Liver (tissue), 9 donors: ENCODE results near the gene CACNA1B. TPM values are rescaled to one million over a fixed set of nuclear protein-coding genes. Genes with fewer than 3 reads are reported as not detected.
"Not testable (repeated sequence)": the region's sequence is repeated elsewhere in the genome, so short reads cannot be mapped to it uniquely, and the experiment has no call there.

Experiments
- DNase-seq: peaks from one replicate; pipeline ENCODE4 v3.0.0-alpha.2; 2017; ENCODE audit warnings: low spot score
- H3K27ac ChIP-seq, 2 donors: one replicate each; pipeline ENCODE4 v1.7.0; 2013; ENCODE audit warnings: inconsistent platforms in 2 of 2, low read length in 2 of 2, control low read depth in 1 of 2, low read depth in 1 of 2, mild to moderate bottlenecking in 1 of 2
- H3K27me3 ChIP-seq, 4 donors: one replicate each; pipeline versions ENCODE4 v1.6.1 to v1.7.0; 2013; ENCODE audit warnings: low read length in 3 of 4, inconsistent platforms in 1 of 4, mild to moderate bottlenecking in 1 of 4, moderate library complexity in 1 of 4; ENCODE audit not compliant: control insufficient read depth in 4 of 4, insufficient read depth in 4 of 4
- H3K36me3 ChIP-seq, 4 donors: one replicate each; pipeline versions ENCODE4 v1.6.1 to v1.7.0; 2013; ENCODE audit warnings: low read length in 3 of 4, mild to moderate bottlenecking in 3 of 4, low read depth in 1 of 4, moderate library complexity in 1 of 4; ENCODE audit not compliant: control insufficient read depth in 4 of 4, insufficient read depth in 3 of 4
- H3K4me1 ChIP-seq, 4 donors: one replicate each; pipeline versions ENCODE4 v1.6.1 to v1.7.0; 2013; ENCODE audit warnings: low read length in 3 of 4, mild to moderate bottlenecking in 3 of 4, moderate library complexity in 1 of 4; ENCODE audit not compliant: control insufficient read depth in 4 of 4, insufficient read depth in 4 of 4
- H3K4me3 ChIP-seq, 3 donors: one replicate each; pipeline versions ENCODE4 v1.6.1 to v1.7.0; 2013; ENCODE audit warnings: low read length in 3 of 3, control low read depth in 1 of 3, low read depth in 1 of 3, mild to moderate bottlenecking in 1 of 3
- H3K9ac ChIP-seq, 2 donors: one replicate each; pipeline ENCODE4 v1.7.0; 2013; ENCODE audit warnings: low read length in 2 of 2, mild to moderate bottlenecking in 2 of 2, moderate library complexity in 2 of 2, control low read depth in 1 of 2, low read depth in 1 of 2
- H3K9me3 ChIP-seq, 4 donors: one replicate each; pipeline versions ENCODE4 v1.6.1 to v1.7.0; 2013; ENCODE audit warnings: low read length in 3 of 4; ENCODE audit not compliant: control insufficient read depth in 4 of 4
- EGR1 ChIP-seq, 2 donors: IDR thresholded peaks; 2 replicates each; pipeline ENCODE4 v1.6.1; 2016 to 2018; ENCODE audit warnings: antibody characterized with exemption in 2 of 2, low read depth in 2 of 2
- FOXA1 ChIP-seq: IDR thresholded peaks from 2 replicates; pipeline ENCODE4 v1.6.1; 2016; ENCODE audit warnings: antibody characterized with exemption
- FOXA2 ChIP-seq: IDR thresholded peaks from 2 replicates; pipeline ENCODE4 v1.6.1; 2016; ENCODE audit warnings: antibody characterized with exemption
- GABPA ChIP-seq, 2 donors: IDR thresholded peaks in 1 of 2; conservative IDR thresholded peaks in 1 of 2; 2 replicates each; pipeline ENCODE4 v1.6.1; 2016; ENCODE audit warnings: antibody characterized with exemption in 2 of 2, mild to moderate bottlenecking in 1 of 2, moderate library complexity in 1 of 2
- HNF4A ChIP-seq, 2 donors: conservative IDR thresholded peaks; 2 replicates each; pipeline ENCODE4 v1.6.1; 2016; ENCODE audit warnings: antibody characterized with exemption in 2 of 2, mild to moderate bottlenecking in 2 of 2
- HNF4G ChIP-seq: IDR thresholded peaks from 2 replicates; pipeline ENCODE4 v1.6.1; 2016; ENCODE audit warnings: antibody characterized with exemption
- JUND ChIP-seq, 2 donors: IDR thresholded peaks; 2 replicates each; pipeline ENCODE4 v1.6.1; 2016; ENCODE audit warnings: antibody characterized with exemption in 2 of 2
- NR2F2 ChIP-seq: IDR thresholded peaks from 2 replicates; pipeline ENCODE4 v1.6.1; 2016; ENCODE audit warnings: antibody characterized with exemption
- RAD21 ChIP-seq, 2 donors: IDR thresholded peaks; 2 replicates each; pipeline ENCODE4 v1.6.1; 2016; ENCODE audit warnings: antibody characterized with exemption in 2 of 2, mild to moderate bottlenecking in 2 of 2
- RXRA ChIP-seq, 2 donors: IDR thresholded peaks; 2 replicates each; pipeline ENCODE4 v1.6.1; 2017 to 2018; ENCODE audit warnings: antibody characterized with exemption in 2 of 2, mild to moderate bottlenecking in 1 of 2
- SP1 ChIP-seq: IDR thresholded peaks from 2 replicates; pipeline ENCODE4 v1.6.1; 2018; ENCODE audit warnings: antibody characterized with exemption, mild to moderate bottlenecking
- TAF1 ChIP-seq: conservative IDR thresholded peaks from 2 replicates; pipeline ENCODE4 v1.6.1; 2016; ENCODE audit warnings: antibody characterized with exemption, mild to moderate bottlenecking
- YY1 ChIP-seq: IDR thresholded peaks from 2 replicates; pipeline ENCODE4 v1.6.1; 2016; ENCODE audit warnings: antibody characterized with exemption, mild to moderate bottlenecking
- WGBS: extraction: QIAGEN DNeasy Blood & Tissue Kit; methylation state at CpG from one replicate; pipeline ENCODE4 v1.1.7; 2013; 5-methylcytosine and 5-hydroxymethylcytosine counted together
- polyA plus RNA-seq, 2 donors: library from polyadenylated mRNA; stranded (reverse) in 1 of 2; unstranded in 1 of 2; fragments of 200-250 nt in 1 of 2; fragments of >200 nt in 1 of 2; fragmentation: Nextera tagmentation in 1 of 2; extraction: Ambion mirVana in 1 of 2; gene quantifications; one replicate each; pipeline versions ENCODE4 v1.2.1 to v1.2.3, GENCODE V29; 2013 to 2015
- total RNA-seq, 2 donors: library from RNA; depleted of rRNA; stranded (reverse); fragments of >200 nt; gene quantifications; one replicate each; pipeline ENCODE4 v1.2.3, GENCODE V29; 2014
- TF ChIP-seq, protein P1 (sequence below): IDR thresholded peaks from 2 replicates; pipeline ENCODE4 v1.6.1; 2016; ENCODE audit warnings: antibody characterized with exemption
- TF ChIP-seq, protein P2 (sequence below): IDR thresholded peaks from 2 replicates; pipeline ENCODE4 v1.6.1; 2016; ENCODE audit warnings: antibody characterized with exemption
- TF ChIP-seq, protein P3 (sequence below): IDR thresholded peaks from 2 replicates; pipeline ENCODE4 v1.6.1; 2016; ENCODE audit warnings: antibody characterized with exemption
- TF ChIP-seq, protein P4 (sequence below): IDR thresholded peaks from 2 replicates; pipeline ENCODE4 v1.6.1; 2016; ENCODE audit warnings: antibody characterized with exemption, mild to moderate bottlenecking
- TF ChIP-seq, protein P5 (sequence below): fragments of 150-350 bp; IDR thresholded peaks from 2 replicates; pipeline ENCODE4 v1.5.1; 2017; ENCODE audit warnings: improper control_type of control experiment, low read depth, low read length; ENCODE audit not compliant: missing input control
- donor health status: healthy.
- donor health status: healthy.
- donor health status: healthy.
- donor health status: healthy.
- donor health status: healthy.

Gene CACNA1B
- total and polyA plus RNA-seq, 4 donors = under 0.01 to 0.05 TPM; not detected in 2

DNA sequence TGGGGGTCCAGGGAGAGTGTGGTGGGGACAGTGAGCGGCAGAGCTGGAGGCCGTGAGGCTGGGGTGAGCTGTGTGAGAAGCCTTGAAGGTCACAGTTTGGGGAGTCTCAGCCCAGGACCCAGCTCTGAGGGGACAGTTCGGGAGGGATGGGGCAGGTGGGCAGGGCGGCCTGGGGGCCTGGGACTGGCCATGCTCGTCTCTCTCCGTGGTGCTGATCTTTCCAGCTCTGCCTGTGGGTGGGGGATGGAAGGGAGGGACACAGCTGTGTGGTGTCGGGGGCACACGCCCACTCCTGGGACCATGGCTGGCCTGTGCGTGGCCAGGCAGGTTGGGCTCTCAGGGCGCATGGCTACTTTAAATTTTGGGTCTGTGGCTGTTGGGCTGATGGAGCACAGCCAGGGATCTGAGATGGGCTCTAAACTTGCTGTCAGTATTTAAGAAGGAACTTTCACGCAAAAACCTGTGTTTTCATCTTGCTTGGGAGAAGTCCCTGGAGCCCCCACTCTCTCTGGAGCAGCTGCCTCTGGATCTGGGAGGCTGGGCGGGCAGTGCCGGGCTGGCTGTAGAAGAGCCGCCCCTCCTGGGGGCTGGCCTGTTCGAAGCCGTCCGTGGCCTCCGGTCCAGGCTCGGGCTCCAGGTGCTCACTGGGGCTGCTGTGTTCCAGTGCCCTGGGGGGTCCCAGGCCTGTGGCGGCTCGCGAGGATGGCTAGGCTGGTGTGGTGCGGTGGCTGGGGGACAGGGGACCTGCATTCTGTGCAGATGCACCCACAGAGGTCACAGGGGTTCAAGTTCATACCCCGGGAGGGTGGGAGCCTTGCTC lies 13.4 kb downstream of the CACNA1B start:
- DNase-seq, H3K27ac ChIP-seq, H3K4me3 ChIP-seq, H3K27me3 ChIP-seq, H3K9ac ChIP-seq, H3K36me3 ChIP-seq, H3K4me1 ChIP-seq, H3K9me3 ChIP-seq: not testable (repeated sequence)
- WGBS = 70% methylated on average over 22 of the region's 24 CpGs

DNA sequence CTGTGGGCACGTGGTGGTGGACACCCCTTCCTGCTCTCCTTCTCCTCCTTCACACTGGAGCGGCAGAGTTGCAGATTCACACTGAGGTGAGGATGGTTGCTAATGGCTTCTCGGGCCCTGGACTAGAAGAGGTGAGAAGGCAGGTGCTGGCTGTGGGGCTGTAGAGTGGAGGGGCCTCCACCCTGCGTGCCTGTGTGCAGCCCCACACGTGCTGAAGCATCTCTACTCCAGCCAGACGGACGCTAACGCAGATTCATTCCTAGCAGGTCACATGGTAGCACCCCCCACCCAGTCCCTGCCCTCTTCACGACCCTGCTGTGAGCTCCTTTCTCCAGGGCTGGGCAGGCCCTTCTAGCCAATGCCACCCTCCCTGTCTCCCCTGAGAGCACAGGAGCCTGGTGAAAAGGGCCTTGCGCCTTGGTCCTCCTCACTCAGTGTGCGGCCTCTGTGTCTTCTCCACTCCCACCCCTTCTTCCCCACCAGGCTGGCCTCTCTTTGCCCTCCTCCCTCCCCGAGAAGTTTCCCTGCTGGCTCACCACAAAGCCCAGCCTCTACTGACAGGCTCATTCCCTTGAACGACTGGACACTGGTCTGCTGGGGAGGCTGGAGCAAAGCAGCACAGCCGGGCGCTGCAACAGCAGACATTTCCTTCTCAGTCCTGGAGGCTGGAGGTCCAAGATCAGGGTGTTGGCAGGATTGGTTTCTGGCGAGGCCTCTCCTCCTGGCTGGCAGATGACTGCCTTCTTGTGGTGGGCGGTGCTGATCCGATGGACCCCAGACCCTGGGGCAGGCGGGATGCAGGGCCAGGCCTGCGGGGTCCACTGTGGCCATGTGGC lies 14.2 kb downstream of the CACNA1B start:
- no peak overlapping the region for H3K27ac ChIP-seq
- no peak for DNase-seq
- WGBS = 76% methylated on average over 20 of the region's 20 CpGs
- no peaks in the 10 kb centered on the region for H3K36me3 ChIP-seq
- no peaks in the 10 kb centered on the region for H3K9me3 ChIP-seq
- TF ChIP-seq NR2F2 (no peak), RXRA (IDR thresholded peaks at IDR 0.05) (no peak), JUND (IDR thresholded peaks at IDR 0.05) (no peak), HNF4A (conservative IDR thresholded peaks at IDR 0.05) (no peak), EGR1 (IDR thresholded peaks at IDR 0.05; ENCODE audit: low read depth in 2 of 2) (no peak), SP1 (no peak), RAD21 (IDR thresholded peaks at IDR 0.05) (no peak), TAF1 (no peak), YY1 (no peak), FOXA1 (no peak), FOXA2 (no peak), HNF4G (no peak), GABPA (IDR thresholded peaks at IDR 0.05 in 1 of 2, conservative IDR thresholded peaks at IDR 0.05 in 1 of 2) (no peak)
- TF ChIP-seq, protein P1, sequence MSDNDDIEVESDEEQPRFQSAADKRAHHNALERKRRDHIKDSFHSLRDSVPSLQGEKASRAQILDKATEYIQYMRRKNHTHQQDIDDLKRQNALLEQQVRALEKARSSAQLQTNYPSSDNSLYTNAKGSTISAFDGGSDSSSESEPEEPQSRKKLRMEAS = no peak
- TF ChIP-seq, protein P2, sequence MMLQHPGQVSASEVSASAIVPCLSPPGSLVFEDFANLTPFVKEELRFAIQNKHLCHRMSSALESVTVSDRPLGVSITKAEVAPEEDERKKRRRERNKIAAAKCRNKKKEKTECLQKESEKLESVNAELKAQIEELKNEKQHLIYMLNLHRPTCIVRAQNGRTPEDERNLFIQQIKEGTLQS = no peak
- TF ChIP-seq, protein P3, sequence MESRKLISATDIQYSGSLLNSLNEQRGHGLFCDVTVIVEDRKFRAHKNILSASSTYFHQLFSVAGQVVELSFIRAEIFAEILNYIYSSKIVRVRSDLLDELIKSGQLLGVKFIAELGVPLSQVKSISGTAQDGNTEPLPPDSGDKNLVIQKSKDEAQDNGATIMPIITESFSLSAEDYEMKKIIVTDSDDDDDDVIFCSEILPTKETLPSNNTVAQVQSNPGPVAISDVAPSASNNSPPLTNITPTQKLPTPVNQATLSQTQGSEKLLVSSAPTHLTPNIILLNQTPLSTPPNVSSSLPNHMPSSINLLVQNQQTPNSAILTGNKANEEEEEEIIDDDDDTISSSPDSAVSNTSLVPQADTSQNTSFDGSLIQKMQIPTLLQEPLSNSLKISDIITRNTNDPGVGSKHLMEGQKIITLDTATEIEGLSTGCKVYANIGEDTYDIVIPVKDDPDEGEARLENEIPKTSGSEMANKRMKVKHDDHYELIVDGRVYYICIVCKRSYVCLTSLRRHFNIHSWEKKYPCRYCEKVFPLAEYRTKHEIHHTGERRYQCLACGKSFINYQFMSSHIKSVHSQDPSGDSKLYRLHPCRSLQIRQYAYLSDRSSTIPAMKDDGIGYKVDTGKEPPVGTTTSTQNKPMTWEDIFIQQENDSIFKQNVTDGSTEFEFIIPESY = no peak
- TF ChIP-seq, protein P4, sequence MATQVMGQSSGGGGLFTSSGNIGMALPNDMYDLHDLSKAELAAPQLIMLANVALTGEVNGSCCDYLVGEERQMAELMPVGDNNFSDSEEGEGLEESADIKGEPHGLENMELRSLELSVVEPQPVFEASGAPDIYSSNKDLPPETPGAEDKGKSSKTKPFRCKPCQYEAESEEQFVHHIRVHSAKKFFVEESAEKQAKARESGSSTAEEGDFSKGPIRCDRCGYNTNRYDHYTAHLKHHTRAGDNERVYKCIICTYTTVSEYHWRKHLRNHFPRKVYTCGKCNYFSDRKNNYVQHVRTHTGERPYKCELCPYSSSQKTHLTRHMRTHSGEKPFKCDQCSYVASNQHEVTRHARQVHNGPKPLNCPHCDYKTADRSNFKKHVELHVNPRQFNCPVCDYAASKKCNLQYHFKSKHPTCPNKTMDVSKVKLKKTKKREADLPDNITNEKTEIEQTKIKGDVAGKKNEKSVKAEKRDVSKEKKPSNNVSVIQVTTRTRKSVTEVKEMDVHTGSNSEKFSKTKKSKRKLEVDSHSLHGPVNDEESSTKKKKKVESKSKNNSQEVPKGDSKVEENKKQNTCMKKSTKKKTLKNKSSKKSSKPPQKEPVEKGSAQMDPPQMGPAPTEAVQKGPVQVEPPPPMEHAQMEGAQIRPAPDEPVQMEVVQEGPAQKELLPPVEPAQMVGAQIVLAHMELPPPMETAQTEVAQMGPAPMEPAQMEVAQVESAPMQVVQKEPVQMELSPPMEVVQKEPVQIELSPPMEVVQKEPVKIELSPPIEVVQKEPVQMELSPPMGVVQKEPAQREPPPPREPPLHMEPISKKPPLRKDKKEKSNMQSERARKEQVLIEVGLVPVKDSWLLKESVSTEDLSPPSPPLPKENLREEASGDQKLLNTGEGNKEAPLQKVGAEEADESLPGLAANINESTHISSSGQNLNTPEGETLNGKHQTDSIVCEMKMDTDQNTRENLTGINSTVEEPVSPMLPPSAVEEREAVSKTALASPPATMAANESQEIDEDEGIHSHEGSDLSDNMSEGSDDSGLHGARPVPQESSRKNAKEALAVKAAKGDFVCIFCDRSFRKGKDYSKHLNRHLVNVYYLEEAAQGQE = no peak
- TF ChIP-seq, protein P5, sequence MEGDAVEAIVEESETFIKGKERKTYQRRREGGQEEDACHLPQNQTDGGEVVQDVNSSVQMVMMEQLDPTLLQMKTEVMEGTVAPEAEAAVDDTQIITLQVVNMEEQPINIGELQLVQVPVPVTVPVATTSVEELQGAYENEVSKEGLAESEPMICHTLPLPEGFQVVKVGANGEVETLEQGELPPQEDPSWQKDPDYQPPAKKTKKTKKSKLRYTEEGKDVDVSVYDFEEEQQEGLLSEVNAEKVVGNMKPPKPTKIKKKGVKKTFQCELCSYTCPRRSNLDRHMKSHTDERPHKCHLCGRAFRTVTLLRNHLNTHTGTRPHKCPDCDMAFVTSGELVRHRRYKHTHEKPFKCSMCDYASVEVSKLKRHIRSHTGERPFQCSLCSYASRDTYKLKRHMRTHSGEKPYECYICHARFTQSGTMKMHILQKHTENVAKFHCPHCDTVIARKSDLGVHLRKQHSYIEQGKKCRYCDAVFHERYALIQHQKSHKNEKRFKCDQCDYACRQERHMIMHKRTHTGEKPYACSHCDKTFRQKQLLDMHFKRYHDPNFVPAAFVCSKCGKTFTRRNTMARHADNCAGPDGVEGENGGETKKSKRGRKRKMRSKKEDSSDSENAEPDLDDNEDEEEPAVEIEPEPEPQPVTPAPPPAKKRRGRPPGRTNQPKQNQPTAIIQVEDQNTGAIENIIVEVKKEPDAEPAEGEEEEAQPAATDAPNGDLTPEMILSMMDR = no peak
- H3K9ac ChIP-seq = no peak overlapping the region
- peaks cover 0 to 2% (median 0%) of the 10 kb centered on the region in 4 donors for H3K27me3 ChIP-seq
- no peaks in the 10 kb centered on the region for H3K4me1 ChIP-seq
- no peak overlapping the region for H3K4me3 ChIP-seq
